Mesothelial cell of epicardium (in vitro differentiated cells): Measurements from ENCODE around the gene CPNE1. TPM values are rescaled to one million over a fixed set of nuclear protein-coding genes. Genes with fewer than 3 reads are reported as not detected.

Experiments
- DNase-seq, 2 experiments: peaks; one replicate each; pipeline ENCODE4 v3.0.0; 2021; ENCODE audit warnings: low spot score in 2 of 2; ENCODE audit not compliant: unreplicated experiment in 2 of 2
- H3K27ac Mint-ChIP-seq: 2 replicates; pipeline ENCODE4 v1.8.0; 2021; ENCODE audit warnings: mixed read lengths
- H3K27me3 Mint-ChIP-seq: 2 replicates; pipeline ENCODE4 v1.8.0; 2021; ENCODE audit warnings: low read depth, mixed read lengths
- H3K36me3 Mint-ChIP-seq: 2 replicates; pipeline ENCODE4 v1.8.0; 2021; ENCODE audit warnings: mixed read lengths
- H3K4me1 Mint-ChIP-seq: 2 replicates; pipeline ENCODE4 v1.8.0; 2021; ENCODE audit warnings: mixed read lengths
- H3K4me3 Mint-ChIP-seq: 2 replicates; pipeline ENCODE4 v1.8.0; 2021; ENCODE audit warnings: mild to moderate bottlenecking, moderate library complexity, mixed read lengths
- H3K9me3 Mint-ChIP-seq: 2 replicates; pipeline ENCODE4 v1.8.0; 2021; ENCODE audit warnings: mixed read lengths
- CTCF ChIP-seq: fragments of 200-600 bp; sonication (generic); IDR thresholded peaks from one replicate; pipeline ENCODE4 v1.5.0; 2021; ENCODE audit warnings: antibody characterized with exemption; ENCODE audit not compliant: unreplicated experiment
- total RNA-seq: library from RNA; stranded (reverse); gene quantifications from 3 replicates; pipeline ENCODE4 v1.2.1, GENCODE V29; 2021

The CPNE1 gene
- total RNA-seq, 1 donor from 2014 or later, result 246 TPM

- H3K9me3 Mint-ChIP-seq, result no peaks in the 10 kb centered on the region
- no peak for TF ChIP-seq CTCF
- DNase-seq, result no peak
- no peak overlapping the region for H3K4me3 Mint-ChIP-seq
- peaks cover 8% of the 10 kb centered on the region for H3K4me1 Mint-ChIP-seq
- H3K27ac Mint-ChIP-seq, result no peak overlapping the region
- no peaks in the 10 kb centered on the region for H3K36me3 Mint-ChIP-seq
- no peaks in the 10 kb centered on the region for H3K27me3 Mint-ChIP-seq
Observed at GRCh38 chr20:35643045-35643444, 21.7 kb downstream of the CPNE1 start.

DNA sequence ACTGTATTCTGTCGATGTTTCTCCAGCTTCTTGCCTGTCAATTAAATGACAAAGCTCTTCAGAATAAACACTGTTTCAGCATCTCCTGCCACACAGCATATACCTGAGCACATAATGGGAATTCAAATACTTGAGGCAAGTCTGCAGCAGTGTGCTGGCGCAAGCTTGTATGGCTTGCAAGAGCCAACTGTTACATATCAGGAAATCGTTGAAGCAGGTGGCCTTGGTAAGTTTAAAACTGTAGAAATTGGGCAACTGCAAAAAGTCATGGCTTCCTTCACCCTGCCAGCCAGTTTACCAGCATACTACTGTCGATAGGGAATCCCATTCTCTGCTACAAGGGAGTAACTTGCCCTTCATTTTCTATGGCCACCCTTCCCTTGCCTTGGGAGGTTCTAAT, 23.0 kb downstream of the CPNE1 start:
- H3K36me3 Mint-ChIP-seq, result no peaks in the 10 kb centered on the region
- no peak for TF ChIP-seq CTCF
- no peaks in the 10 kb centered on the region for H3K27me3 Mint-ChIP-seq
- no peak for DNase-seq
- H3K9me3 Mint-ChIP-seq, result no peaks in the 10 kb centered on the region
- H3K4me1 Mint-ChIP-seq, result peaks cover 8% of the 10 kb centered on the region
- no peak overlapping the region for H3K27ac Mint-ChIP-seq
- H3K4me3 Mint-ChIP-seq, result no peak overlapping the region

- TF ChIP-seq CTCF, result no peak
- H3K9me3 Mint-ChIP-seq, result no peaks in the 10 kb centered on the region
- peaks cover 14% of the 10 kb centered on the region for H3K4me1 Mint-ChIP-seq
- DNase-seq, result no peak
- peak overlapping the region; percentile 26 for H3K27ac Mint-ChIP-seq
- H3K36me3 Mint-ChIP-seq, result no peaks in the 10 kb centered on the region
- no peaks in the 10 kb centered on the region for H3K27me3 Mint-ChIP-seq
- no peak overlapping the region for H3K4me3 Mint-ChIP-seq
Observed at GRCh38 chr20:35640724-35641123, 24.0 kb downstream of the CPNE1 start.

GRCh38 chr20:35638751-35639150, 25.9 kb downstream of the CPNE1 start:
- H3K4me1 Mint-ChIP-seq, result peaks cover 20% of the 10 kb centered on the region
- no peak overlapping the region for H3K27ac Mint-ChIP-seq
- H3K9me3 Mint-ChIP-seq, result no peaks in the 10 kb centered on the region
- no peak overlapping the region for H3K4me3 Mint-ChIP-seq
- H3K27me3 Mint-ChIP-seq, result no peaks in the 10 kb centered on the region
- no peaks in the 10 kb centered on the region for H3K36me3 Mint-ChIP-seq
- no peak for DNase-seq
- no peak for TF ChIP-seq CTCF

GRCh38 chr20:35637276-35637675, 27.4 kb downstream of the CPNE1 start:
- H3K27me3 Mint-ChIP-seq, result no peaks in the 10 kb centered on the region
- peaks cover 20% of the 10 kb centered on the region for H3K4me1 Mint-ChIP-seq
- DNase-seq, result no peak
- no peak overlapping the region for H3K4me3 Mint-ChIP-seq
- TF ChIP-seq CTCF, result no peak
- peak overlapping the region; percentile 45 for H3K27ac Mint-ChIP-seq
- no peaks in the 10 kb centered on the region for H3K9me3 Mint-ChIP-seq
- peaks cover 2% of the 10 kb centered on the region for H3K36me3 Mint-ChIP-seq

GRCh38 chr20:35636095-35636494, 28.6 kb downstream of the CPNE1 start:
- Mint-ChIP-seq H3K4me3 (no peak overlapping the region), H3K36me3 (peaks cover 2% of the 10 kb centered on the region), H3K9me3 (no peaks in the 10 kb centered on the region), H3K27me3 (no peaks in the 10 kb centered on the region), H3K4me1 (peaks cover 20% of the 10 kb centered on the region), H3K27ac (peak overlapping the region; percentile 63)
- no peak for DNase-seq
- no peak for TF ChIP-seq CTCF
